Measurements from ENCODE around the gene BAIAP2L2.

The BAIAP2L2 gene

GRCh38 chr22:38097557-38098409 lies 12.7 kb downstream of the BAIAP2L2 start:
- no peak for DNase-seq (ENCODE audit: extremely low read depth, insufficient read length)
- no peaks in the 10 kb centered on the region for H3K27me3 ChIP-seq (replicated peaks; ENCODE audit: control insufficient read depth, insufficient read depth, low read length)
- no peak overlapping the region for H3K4me3 ChIP-seq (replicated peaks; ENCODE audit: low read depth, low read length)
- H3K36me3 ChIP-seq (ENCODE audit: control insufficient read depth, insufficient read depth, low read length), result no peaks in the 10 kb centered on the region
- TF ChIP-seq, protein P1, sequence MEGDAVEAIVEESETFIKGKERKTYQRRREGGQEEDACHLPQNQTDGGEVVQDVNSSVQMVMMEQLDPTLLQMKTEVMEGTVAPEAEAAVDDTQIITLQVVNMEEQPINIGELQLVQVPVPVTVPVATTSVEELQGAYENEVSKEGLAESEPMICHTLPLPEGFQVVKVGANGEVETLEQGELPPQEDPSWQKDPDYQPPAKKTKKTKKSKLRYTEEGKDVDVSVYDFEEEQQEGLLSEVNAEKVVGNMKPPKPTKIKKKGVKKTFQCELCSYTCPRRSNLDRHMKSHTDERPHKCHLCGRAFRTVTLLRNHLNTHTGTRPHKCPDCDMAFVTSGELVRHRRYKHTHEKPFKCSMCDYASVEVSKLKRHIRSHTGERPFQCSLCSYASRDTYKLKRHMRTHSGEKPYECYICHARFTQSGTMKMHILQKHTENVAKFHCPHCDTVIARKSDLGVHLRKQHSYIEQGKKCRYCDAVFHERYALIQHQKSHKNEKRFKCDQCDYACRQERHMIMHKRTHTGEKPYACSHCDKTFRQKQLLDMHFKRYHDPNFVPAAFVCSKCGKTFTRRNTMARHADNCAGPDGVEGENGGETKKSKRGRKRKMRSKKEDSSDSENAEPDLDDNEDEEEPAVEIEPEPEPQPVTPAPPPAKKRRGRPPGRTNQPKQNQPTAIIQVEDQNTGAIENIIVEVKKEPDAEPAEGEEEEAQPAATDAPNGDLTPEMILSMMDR (IDR thresholded peaks at IDR 0.05; ENCODE audit: insufficient read depth, low read length, poor library complexity, severe bottlenecking), result no peak

DNA sequence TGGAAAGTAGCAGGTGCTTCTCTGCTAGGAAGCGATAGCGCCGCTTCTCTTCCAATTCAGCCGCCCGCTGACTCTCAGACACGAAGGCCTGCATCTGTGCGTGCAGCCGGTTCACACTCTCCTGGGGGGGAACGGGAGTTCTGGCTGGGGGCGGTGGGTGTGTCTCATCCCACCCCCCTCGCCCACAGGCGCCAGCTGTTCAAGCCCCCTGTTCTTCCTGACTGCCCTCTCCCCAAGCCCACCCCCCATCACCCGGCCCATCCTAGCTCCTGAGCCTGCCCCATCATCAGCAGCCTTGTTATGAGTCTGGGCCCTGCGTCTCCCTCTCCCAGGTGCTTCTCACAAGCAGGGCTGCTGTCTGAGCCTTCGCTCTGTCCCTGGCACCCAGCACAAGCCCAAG lies 13.4 kb downstream of the BAIAP2L2 start:
- TF ChIP-seq, protein P1 (IDR thresholded peaks at IDR 0.05; ENCODE audit: insufficient read depth, low read length, poor library complexity, severe bottlenecking), result no peak
- no peaks in the 10 kb centered on the region for H3K36me3 ChIP-seq (ENCODE audit: control insufficient read depth, insufficient read depth, low read length)
- no peak for DNase-seq (ENCODE audit: extremely low read depth, insufficient read length)
- H3K4me3 ChIP-seq (replicated peaks; ENCODE audit: low read depth, low read length), result no peak overlapping the region
- H3K27me3 ChIP-seq (replicated peaks; ENCODE audit: control insufficient read depth, insufficient read depth, low read length), result no peaks in the 10 kb centered on the region

- DNase-seq (ENCODE audit: extremely low read depth, insufficient read length), result no peak
- Histone ChIP-seq H3K4me3 (replicated peaks; ENCODE audit: low read depth, low read length) (no peak overlapping the region), H3K27me3 (replicated peaks; ENCODE audit: control insufficient read depth, insufficient read depth, low read length) (no peaks in the 10 kb centered on the region), H3K36me3 (ENCODE audit: control insufficient read depth, insufficient read depth, low read length) (no peaks in the 10 kb centered on the region)
- TF ChIP-seq, protein P1 (IDR thresholded peaks at IDR 0.05; ENCODE audit: insufficient read depth, low read length, poor library complexity, severe bottlenecking), result no peak
Observed at GRCh38 chr22:38089474-38089851, 21.0 kb downstream of the BAIAP2L2 start.

- H3K4me3 ChIP-seq (replicated peaks; ENCODE audit: low read depth, low read length), result no peak overlapping the region
Observed at GRCh38 chr22:38088629-38089473, 21.6 kb downstream of the BAIAP2L2 start.

GRCh38 chr22:38087855-38088254 lies 22.6 kb downstream of the BAIAP2L2 start:
- Histone ChIP-seq H3K4me3 (replicated peaks; ENCODE audit: low read depth, low read length) (no peak overlapping the region), H3K36me3 (ENCODE audit: control insufficient read depth, insufficient read depth, low read length) (no peaks in the 10 kb centered on the region), H3K27me3 (replicated peaks; ENCODE audit: control insufficient read depth, insufficient read depth, low read length) (no peaks in the 10 kb centered on the region; the same call in 1 of the 2 replicates)
- DNase-seq (ENCODE audit: extremely low read depth, insufficient read length), result no peak
- TF ChIP-seq, protein P1 (IDR thresholded peaks at IDR 0.05; ENCODE audit: insufficient read depth, low read length, poor library complexity, severe bottlenecking), result no peak

More at GRCh38 chr22:38088629-38089473, 21.6 kb downstream of the BAIAP2L2 start:
- TF ChIP-seq, protein P1 (IDR thresholded peaks at IDR 0.05; ENCODE audit: insufficient read depth, low read length, poor library complexity, severe bottlenecking), result no peak
- Histone ChIP-seq H3K36me3 (ENCODE audit: control insufficient read depth, insufficient read depth, low read length) (no peaks in the 10 kb centered on the region), H3K27me3 (replicated peaks; ENCODE audit: control insufficient read depth, insufficient read depth, low read length) (no peaks in the 10 kb centered on the region; the same call in 1 of the 2 replicates)
- DNase-seq (ENCODE audit: extremely low read depth, insufficient read length), result no peak
